Fibroblast of skin of abdomen (primary cell): Measurements from ENCODE around the gene IL27RA.
"Not testable (repeated sequence)": the region's sequence is repeated elsewhere in the genome, so short reads cannot be mapped to it uniquely, and the experiment has no call there.

Experiments used
- DNase-seq: peaks from one replicate; pipeline ENCODE4 v3.0.0-alpha.2; 2013

Gene IL27RA

GRCh38 chr19:13999085-13999484 lies 32.5 kb upstream of the IL27RA start:
- DNase-seq, result no peak

- DNase-seq, result no peak
Measured at GRCh38 chr19:14000691-14001375, 30.7 kb upstream of the IL27RA start.

GRCh38 chr19:14002571-14003250 lies 28.9 kb upstream of the IL27RA start:
- DNase-seq, result no peak

- DNase-seq, result no peak
Measured at GRCh38 chr19:14003251-14004055, 28.1 kb upstream of the IL27RA start.

- DNase-seq, result no peak
Measured at GRCh38 chr19:14004619-14005348, 26.8 kb upstream of the IL27RA start.

GRCh38 chr19:14005349-14006084 lies 26.0 kb upstream of the IL27RA start:
- peak; percentile 84 for DNase-seq

GRCh38 chr19:14006085-14006765 lies 25.3 kb upstream of the IL27RA start, which contains the start of gene RFX1:
RFX1 (minus strand) TSS chr19:14006320; CDS start chr19:13993843, 12,477 bp downstream.
- DNase-seq, result peak; percentile 100

GRCh38 chr19:14006766-14007562 lies 24.6 kb upstream of the IL27RA start:
- DNase-seq, result no peak

GRCh38 chr19:14012378-14012915 lies 19.1 kb upstream of the IL27RA start:
- DNase-seq, result no peak

GRCh38 chr19:14015524-14016035 lies 16.0 kb upstream of the IL27RA start:
- no peak for DNase-seq

- DNase-seq, result no peak
Measured at GRCh38 chr19:14019100-14019499, 12.5 kb upstream of the IL27RA start.

- DNase-seq, result not testable (repeated sequence)
Measured at GRCh38 chr19:14019739-14020138, 11.8 kb upstream of the IL27RA start.

- no peak for DNase-seq
Measured at GRCh38 chr19:14021474-14021873, 10.1 kb upstream of the IL27RA start.

GRCh38 chr19:14022469-14022868 lies 9.1 kb upstream of the IL27RA start:
- no peak for DNase-seq

- DNase-seq, result peak; percentile 50
Measured at GRCh38 chr19:14023404-14024235, 7.9 kb upstream of the IL27RA start.

- DNase-seq, result not testable (repeated sequence)
Measured at GRCh38 chr19:14026652-14027192, 4.8 kb upstream of the IL27RA start.

GRCh38 chr19:14027856-14028450 lies 3.6 kb upstream of the IL27RA start, which contains the start of gene RLN3:
RLN3 (plus strand) TSS chr19:14028148; CDS start chr19:14028205, 57 bp downstream.
- no peak for DNase-seq

GRCh38 chr19:14028901-14029300 lies 2.7 kb upstream of the IL27RA start:
- no peak for DNase-seq
